T-helper 1 cell treated with Interleukin-12 subunit alpha and Interleukin-12 subunit beta and Interleukin-4 antibody, amounts not matched to agents 30 μg/mL and 1 μg/mL, for 36 hours (primary cell): ENCODE measurements around the gene TNPO3.
"Not testable (repeated sequence)": the region's sequence is repeated elsewhere in the genome, so short reads cannot be mapped to it uniquely, and the experiment has no call there.

Experiments used
- H3K27ac Mint-ChIP-seq: one replicate; pipeline ENCODE4 v1.8.0; 2021; ENCODE audit warnings: mild to moderate bottlenecking, mixed read lengths
- H3K27me3 Mint-ChIP-seq: one replicate; pipeline ENCODE4 v1.8.0; 2021; ENCODE audit warnings: low read depth, mixed read lengths
- H3K36me3 Mint-ChIP-seq: one replicate; pipeline ENCODE4 v1.8.0; 2021; ENCODE audit warnings: low read depth, mixed read lengths
- H3K4me1 Mint-ChIP-seq: one replicate; pipeline ENCODE4 v1.8.0; 2021; ENCODE audit warnings: low read depth, mixed read lengths
- H3K4me3 Mint-ChIP-seq: one replicate; pipeline ENCODE4 v1.8.0; 2021; ENCODE audit warnings: mild to moderate bottlenecking, moderate library complexity, mixed read lengths
- H3K9me3 Mint-ChIP-seq: one replicate; pipeline ENCODE4 v1.8.0; 2021; ENCODE audit warnings: mixed read lengths

Gene TNPO3

GRCh38 chr7:128914566-128915151 is 140.3 kb downstream of the TNPO3 start:
- Mint-ChIP-seq H3K9me3 (no peaks in the 10 kb centered on the region), H3K36me3 (no peaks in the 10 kb centered on the region), H3K4me3 (no peak overlapping the region), H3K27me3 (peaks cover 67% of the 10 kb centered on the region), H3K27ac (no peak overlapping the region), H3K4me1 (peaks cover 4% of the 10 kb centered on the region)

- H3K4me1 Mint-ChIP-seq, result peaks cover 4% of the 10 kb centered on the region
- no peaks in the 10 kb centered on the region for H3K36me3 Mint-ChIP-seq
- H3K27me3 Mint-ChIP-seq, result peaks cover 67% of the 10 kb centered on the region
- H3K27ac Mint-ChIP-seq, result no peak overlapping the region
- H3K9me3 Mint-ChIP-seq, result no peaks in the 10 kb centered on the region
- no peak overlapping the region for H3K4me3 Mint-ChIP-seq
Observed at GRCh38 chr7:128913870-128914565, 140.9 kb downstream of the TNPO3 start.

GRCh38 chr7:128912709-128913495 is 142.0 kb downstream of the TNPO3 start:
- H3K4me3 Mint-ChIP-seq, H3K27ac Mint-ChIP-seq, H3K4me1 Mint-ChIP-seq, H3K9me3 Mint-ChIP-seq, H3K36me3 Mint-ChIP-seq: not testable (repeated sequence)
- H3K27me3 Mint-ChIP-seq, result peaks cover 65% of the 10 kb centered on the region

GRCh38 chr7:128912281-128912680 is 142.6 kb downstream of the TNPO3 start:
- Mint-ChIP-seq H3K27me3 (peaks cover 67% of the 10 kb centered on the region), H3K27ac (no peak overlapping the region)

GRCh38 chr7:128911423-128912031 is 143.4 kb downstream of the TNPO3 start:
- Mint-ChIP-seq H3K9me3 (no peaks in the 10 kb centered on the region), H3K4me3 (no peak overlapping the region), H3K27me3 (peaks cover 60% of the 10 kb centered on the region), H3K36me3 (no peaks in the 10 kb centered on the region), H3K27ac (no peak overlapping the region), H3K4me1 (peaks cover 4% of the 10 kb centered on the region)

More at GRCh38 chr7:128912281-128912680, 142.6 kb downstream of the TNPO3 start:
- Mint-ChIP-seq H3K4me3 (no peak overlapping the region), H3K36me3 (no peaks in the 10 kb centered on the region), H3K4me1 (peaks cover 4% of the 10 kb centered on the region), H3K9me3 (no peaks in the 10 kb centered on the region)

GRCh38 chr7:128910569-128910945 is 144.4 kb downstream of the TNPO3 start, which contains the start of gene KCP:
Gene KCP, minus strand, starts transcription at chr7:128910709. Its CDS starts 33 bp downstream, at chr7:128910676.
- no peaks in the 10 kb centered on the region for H3K36me3 Mint-ChIP-seq
- no peak within 1 kb of the TSS for H3K27ac Mint-ChIP-seq
- no peak within 1 kb of the TSS for H3K4me3 Mint-ChIP-seq
- peaks cover 59% of the 10 kb centered on the region for H3K27me3 Mint-ChIP-seq
- no peaks in the 10 kb centered on the region for H3K9me3 Mint-ChIP-seq
- H3K4me1 Mint-ChIP-seq, result peaks cover 4% of the 10 kb centered on the region

GRCh38 chr7:128909625-128910568 is 145.0 kb downstream of the TNPO3 start:
- H3K36me3 Mint-ChIP-seq, result no peaks in the 10 kb centered on the region
- no peaks in the 10 kb centered on the region for H3K9me3 Mint-ChIP-seq
- H3K27ac Mint-ChIP-seq, result no peak overlapping the region
- peaks cover 55% of the 10 kb centered on the region for H3K27me3 Mint-ChIP-seq
- H3K4me3 Mint-ChIP-seq, result no peak overlapping the region
- H3K4me1 Mint-ChIP-seq, result peaks cover 2% of the 10 kb centered on the region

GRCh38 chr7:128908750-128909624 is 145.9 kb downstream of the TNPO3 start:
- no peak overlapping the region for H3K27ac Mint-ChIP-seq
- H3K36me3 Mint-ChIP-seq, result no peaks in the 10 kb centered on the region
- H3K9me3 Mint-ChIP-seq, result no peaks in the 10 kb centered on the region
- peaks cover 50% of the 10 kb centered on the region for H3K27me3 Mint-ChIP-seq
- H3K4me3 Mint-ChIP-seq, result no peak overlapping the region
- no peaks in the 10 kb centered on the region for H3K4me1 Mint-ChIP-seq

GRCh38 chr7:128906766-128907559 is 147.9 kb downstream of the TNPO3 start:
- Mint-ChIP-seq H3K9me3 (no peaks in the 10 kb centered on the region), H3K27ac (no peak overlapping the region), H3K4me1 (no peaks in the 10 kb centered on the region), H3K36me3 (no peaks in the 10 kb centered on the region), H3K4me3 (no peak overlapping the region), H3K27me3 (peaks cover 43% of the 10 kb centered on the region)

- no peaks in the 10 kb centered on the region for H3K36me3 Mint-ChIP-seq
- H3K4me1 Mint-ChIP-seq, result no peaks in the 10 kb centered on the region
- H3K4me3 Mint-ChIP-seq, result no peak overlapping the region
- H3K9me3 Mint-ChIP-seq, result no peaks in the 10 kb centered on the region
- no peak overlapping the region for H3K27ac Mint-ChIP-seq
- peaks cover 38% of the 10 kb centered on the region for H3K27me3 Mint-ChIP-seq
Observed at GRCh38 chr7:128906001-128906765, 148.7 kb downstream of the TNPO3 start.

GRCh38 chr7:128904381-128905197 is 150.3 kb downstream of the TNPO3 start:
- Mint-ChIP-seq H3K27ac (no peak overlapping the region), H3K4me1 (no peaks in the 10 kb centered on the region), H3K9me3 (no peaks in the 10 kb centered on the region), H3K4me3 (no peak overlapping the region), H3K36me3 (no peaks in the 10 kb centered on the region), H3K27me3 (peaks cover 26% of the 10 kb centered on the region)
